Stomach (tissue), 4 donors: ENCODE measurements around the gene COLQ.

Experiments used
- CTCF ChIP-seq, 7 experiments: fragments of 450-650 bp in 4 of 7; fragments of 200-600 bp in 3 of 7; sonication (generic) in 3 of 7; IDR thresholded peaks; one replicate each; pipeline ENCODE4 v1.5.1; 2016 to 2019; ENCODE audit warnings: antibody characterized with exemption in 7 of 7, control low read depth in 2 of 7, mild to moderate bottlenecking in 1 of 7
- EP300 ChIP-seq: sonication (generic); formaldehyde crosslinking; IDR thresholded peaks from one replicate; pipeline ENCODE4 v1.6.1; 2017; ENCODE audit warnings: antibody characterized with exemption
- POLR2A ChIP-seq, 4 donors: fragments of 450-650 bp; IDR thresholded peaks; one replicate each; pipeline ENCODE4 v1.6.1; 2016; ENCODE audit warnings: antibody characterized with exemption in 4 of 4, control low read depth in 2 of 4, mild to moderate bottlenecking in 1 of 4, moderate library complexity in 1 of 4
- POLR2AphosphoS5 ChIP-seq, 3 donors: sonication (generic); formaldehyde crosslinking; IDR thresholded peaks; one replicate each; pipeline ENCODE4 v1.6.1; 2016; ENCODE audit warnings: antibody characterized with exemption in 3 of 3

DNA sequence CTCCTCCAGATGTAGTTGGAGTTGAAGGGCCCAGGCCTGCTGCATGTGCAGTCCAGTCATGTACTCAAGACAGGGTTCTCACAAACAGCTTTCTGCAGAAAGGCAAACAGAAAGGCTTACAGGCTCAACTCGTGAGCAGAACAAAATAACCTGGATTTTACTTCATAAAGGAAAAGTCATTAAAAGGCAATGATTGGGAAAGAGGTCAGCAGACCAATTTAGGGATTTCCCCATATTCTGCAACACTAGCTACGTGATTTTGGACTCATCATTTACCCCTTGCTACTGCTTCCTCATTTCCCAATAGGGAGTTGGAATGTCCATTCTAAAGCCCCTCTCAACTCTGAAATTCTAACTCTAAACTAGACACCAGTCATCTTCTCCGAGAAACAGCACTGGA, 112.3 kb downstream of the COLQ start:
- TF ChIP-seq CTCF (IDR thresholded peaks at IDR 0.05) (no peak), EP300 (no peak), POLR2AphosphoS5 (IDR thresholded peaks at IDR 0.05) (no peak), POLR2A (IDR thresholded peaks at IDR 0.05) (no peak)
